Immature natural killer cell (primary cell): ENCODE data around the gene HOXA3. TPM values are rescaled to one million over a fixed set of nuclear protein-coding genes. Genes with fewer than 3 reads are reported as not detected.

Source experiments
- DNase-seq, 3 donors: peaks; one replicate each; pipeline ENCODE4 v3.0.0; 2022; ENCODE audit warnings: mixed read lengths in 1 of 3
- H3K27ac Mint-ChIP-seq, 6 donors: one replicate each; pipeline ENCODE4 v1.8.0; 2020; ENCODE audit warnings: mixed read lengths in 6 of 6, mild to moderate bottlenecking in 5 of 6, inconsistent platforms in 4 of 6, moderate library complexity in 3 of 6
- H3K27me3 Mint-ChIP-seq, 3 donors: one replicate each; pipeline ENCODE4 v1.8.0; 2020 to 2021; ENCODE audit warnings: low read depth in 3 of 3, mild to moderate bottlenecking in 3 of 3, mixed read lengths in 3 of 3, moderate library complexity in 3 of 3, inconsistent platforms in 1 of 3
- H3K36me3 Mint-ChIP-seq, 3 donors: one replicate each; pipeline ENCODE4 v1.8.0; 2020; ENCODE audit warnings: mixed read lengths in 3 of 3, inconsistent platforms in 2 of 3, mild to moderate bottlenecking in 2 of 3
- H3K4me1 Mint-ChIP-seq, 2 donors: one replicate each; pipeline ENCODE4 v1.8.0; 2020; ENCODE audit warnings: inconsistent platforms in 2 of 2, mild to moderate bottlenecking in 2 of 2, mixed read lengths in 2 of 2, moderate library complexity in 1 of 2
- H3K4me3 Mint-ChIP-seq, 5 donors: one replicate each; pipeline ENCODE4 v1.8.0; 2020; ENCODE audit warnings: mild to moderate bottlenecking in 5 of 5, mixed read lengths in 5 of 5, inconsistent platforms in 3 of 5, moderate library complexity in 3 of 5
- H3K9me3 Mint-ChIP-seq, 6 donors: one replicate each; pipeline ENCODE4 v1.8.0; 2020; ENCODE audit warnings: mild to moderate bottlenecking in 6 of 6, mixed read lengths in 6 of 6, inconsistent platforms in 4 of 6, moderate library complexity in 3 of 6
- polyA plus RNA-seq, 3 donors: library from polyadenylated mRNA; unstranded; fragments of 300-500 nt; fragmentation: Illumina TruSeq; gene quantifications; one replicate each; pipeline ENCODE4 v1.2.3, GENCODE V29; 2021

The HOXA3 gene
- polyA plus RNA-seq, 3 donors from 2014 or later = 0.13 TPM; not detected in 2

DNA sequence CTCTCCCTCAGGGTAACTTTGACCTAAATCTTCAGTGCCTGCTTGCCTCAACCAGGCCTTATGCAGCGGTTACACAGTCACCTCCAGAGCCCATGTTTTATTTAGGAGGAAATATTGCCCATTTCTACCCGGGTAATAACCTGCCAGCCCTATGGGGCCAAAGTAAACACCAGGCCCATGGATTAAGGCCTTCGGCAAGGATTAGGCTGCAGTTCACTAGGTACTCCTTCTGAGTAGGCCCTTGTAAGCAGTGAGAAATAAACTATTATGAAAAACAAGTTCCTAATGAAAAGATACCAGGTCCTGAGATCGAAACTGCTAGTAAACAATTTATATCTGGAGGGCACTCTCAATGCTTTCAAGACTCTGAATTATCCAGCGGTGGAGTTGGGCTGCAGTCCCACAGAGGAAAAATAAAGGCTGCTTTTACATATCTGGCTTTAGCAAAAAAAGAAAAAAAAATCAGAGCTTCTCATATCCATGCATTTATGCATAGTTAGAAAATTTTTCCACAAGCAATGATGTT is 25.5 kb upstream of the HOXA3 start:
- Mint-ChIP-seq H3K27ac (no peak overlapping the region), H3K4me3 (no peak overlapping the region), H3K27me3 (peaks cover 17 to 29% (median 21%) of the 10 kb centered on the region in 3 donors), H3K36me3 (peaks cover 0 to 8% (median 0%) of the 10 kb centered on the region in 3 donors), H3K9me3 (peaks cover 0 to 1% (median 0%) of the 10 kb centered on the region in 6 donors), H3K4me1 (peaks cover 10 to 11% of the 10 kb centered on the region in 2 donors)
- DNase-seq = no peak

- peaks cover 0 to 8% (median 0%) of the 10 kb centered on the region in 3 donors for H3K36me3 Mint-ChIP-seq
- peaks cover 14 to 15% of the 10 kb centered on the region in 2 donors for H3K4me1 Mint-ChIP-seq
- H3K27ac Mint-ChIP-seq = no peak overlapping the region
- peaks cover 13 to 27% (median 21%) of the 10 kb centered on the region in 3 donors for H3K27me3 Mint-ChIP-seq
- peaks cover 0 to 1% (median 0%) of the 10 kb centered on the region in 6 donors for H3K9me3 Mint-ChIP-seq
- no peak for DNase-seq
- no peak overlapping the region for H3K4me3 Mint-ChIP-seq
These were observed 24.8 kb upstream of the HOXA3 start for GRCh38 chr7:27176962-27177794.

DNA sequence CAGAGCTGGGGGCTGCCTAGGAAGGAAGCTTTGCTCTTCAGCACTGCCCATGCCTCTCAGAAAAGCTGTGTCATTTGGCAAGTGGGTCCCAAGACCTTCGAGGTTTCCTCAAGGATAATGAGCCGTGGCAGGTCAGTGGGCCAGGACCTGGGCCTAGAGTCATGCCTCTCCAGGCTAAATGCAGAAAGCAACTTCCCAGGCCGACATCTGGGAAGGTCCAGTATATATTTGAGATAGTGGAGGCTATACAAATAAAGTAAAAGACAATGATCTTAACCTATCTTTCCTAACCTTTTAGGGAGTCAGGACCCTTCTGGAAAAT is 24.1 kb upstream of the HOXA3 start:
- peaks cover 21 to 22% of the 10 kb centered on the region in 2 donors for H3K4me1 Mint-ChIP-seq
- peaks cover 0 to 1% (median 0%) of the 10 kb centered on the region in 6 donors for H3K9me3 Mint-ChIP-seq
- H3K27me3 Mint-ChIP-seq = peaks cover 19 to 34% (median 26%) of the 10 kb centered on the region in 3 donors
- H3K4me3 Mint-ChIP-seq = no peak overlapping the region
- H3K27ac Mint-ChIP-seq = no peak overlapping the region
- no peak for DNase-seq
- H3K36me3 Mint-ChIP-seq = peaks cover 0 to 10% (median 0%) of the 10 kb centered on the region in 3 donors

DNA sequence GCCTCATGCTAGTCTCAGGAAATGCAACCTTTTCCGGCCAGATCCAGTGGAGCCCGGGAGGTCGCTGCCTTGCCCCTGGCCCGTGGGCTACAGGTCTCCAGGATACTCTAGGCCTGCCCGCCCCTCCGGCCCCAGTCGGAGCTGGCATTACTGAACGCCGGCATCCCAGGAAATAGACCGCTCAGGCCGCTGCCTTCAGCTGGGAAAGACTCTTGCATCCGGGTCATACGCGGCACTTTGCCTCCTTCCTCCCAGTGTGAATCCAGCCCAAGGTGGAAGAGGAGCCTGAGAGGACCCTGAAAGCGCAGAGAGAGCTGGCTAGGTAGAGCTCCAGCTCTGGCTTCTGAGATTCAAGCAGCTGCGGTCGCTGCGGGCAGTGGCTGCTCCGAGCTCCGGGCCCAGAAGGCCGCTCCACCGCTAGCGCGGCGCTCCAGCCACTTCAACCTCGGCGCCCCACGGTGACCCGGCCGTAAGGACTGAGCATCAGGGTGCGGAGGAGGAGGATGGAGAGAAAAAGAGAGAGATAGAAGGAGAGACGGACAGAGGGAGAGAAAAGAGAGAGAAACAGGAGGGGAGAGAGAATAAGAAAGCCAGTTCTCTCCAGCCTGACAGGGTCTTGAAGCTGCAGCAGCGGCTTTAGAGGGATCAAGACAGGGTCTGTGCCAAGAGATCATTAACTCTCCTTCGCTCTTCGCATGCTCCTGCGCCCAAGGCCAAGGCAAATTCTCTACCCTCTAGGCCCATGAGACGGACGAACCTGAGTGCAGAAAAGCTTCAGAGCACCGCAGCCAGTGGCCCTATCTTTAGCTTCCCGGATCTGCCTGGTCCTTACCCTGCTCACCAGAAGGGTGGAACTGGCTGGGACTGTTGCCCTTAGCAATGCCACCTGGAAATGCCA is 23.5 kb upstream of the HOXA3 start:
- peaks cover 26 to 28% of the 10 kb centered on the region in 2 donors for H3K4me1 Mint-ChIP-seq
- H3K9me3 Mint-ChIP-seq = peaks cover 0 to 1% (median 0%) of the 10 kb centered on the region in 6 donors
- peaks cover 25 to 36% (median 25%) of the 10 kb centered on the region in 3 donors for H3K27me3 Mint-ChIP-seq
- H3K4me3 Mint-ChIP-seq = no peak overlapping the region
- H3K36me3 Mint-ChIP-seq = peaks cover 0 to 11% (median 0%) of the 10 kb centered on the region in 3 donors
- DNase-seq = no peak
- no peak overlapping the region for H3K27ac Mint-ChIP-seq

DNA sequence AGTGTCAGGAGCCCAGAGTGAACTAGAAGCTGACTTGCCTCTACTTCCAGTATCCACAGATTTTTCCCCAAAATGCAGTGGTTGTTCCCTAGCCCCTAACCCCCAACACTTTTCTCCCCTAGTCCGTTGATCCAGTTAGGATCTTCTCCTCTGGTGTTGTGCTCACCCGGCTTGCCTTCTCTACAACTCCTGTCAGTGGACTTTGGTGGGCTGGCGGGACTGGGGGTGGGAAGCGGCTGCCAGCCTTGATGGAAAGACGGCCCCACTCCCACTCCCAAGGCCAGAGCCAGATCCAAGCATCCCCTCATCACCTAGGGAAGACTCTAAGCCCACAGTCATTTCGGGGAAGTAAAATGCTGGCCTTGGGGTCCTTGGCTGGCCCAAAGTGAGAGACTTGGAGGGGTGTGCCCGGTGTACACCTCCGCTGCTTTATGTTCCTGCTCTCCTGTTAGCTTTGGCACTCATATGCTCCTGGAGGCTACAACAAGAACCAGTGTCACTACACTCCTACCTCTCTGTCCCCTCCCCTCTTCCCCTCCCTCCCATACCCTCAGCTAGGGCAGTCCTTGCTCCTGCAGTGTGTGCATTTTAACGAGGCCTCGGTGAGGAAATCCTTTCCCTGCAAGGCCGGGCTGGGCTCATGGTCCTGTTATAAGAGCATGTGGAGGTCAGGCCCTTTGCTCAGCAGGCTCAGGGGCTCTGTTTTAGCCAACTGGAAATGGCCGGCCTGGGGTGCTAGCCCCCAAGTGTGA is 22.7 kb upstream of the HOXA3 start:
- Mint-ChIP-seq H3K9me3 (peaks cover 0 to 1% (median 0%) of the 10 kb centered on the region in 6 donors), H3K27me3 (peaks cover 30 to 41% (median 30%) of the 10 kb centered on the region in 3 donors), H3K36me3 (peaks cover 0 to 11% (median 3%) of the 10 kb centered on the region in 3 donors), H3K27ac (no peak overlapping the region), H3K4me3 (peak overlapping the region; percentile 63 to 78 (median 74)), H3K4me1 (peaks cover 26 to 36% of the 10 kb centered on the region in 2 donors)
- DNase-seq = no peak

DNA sequence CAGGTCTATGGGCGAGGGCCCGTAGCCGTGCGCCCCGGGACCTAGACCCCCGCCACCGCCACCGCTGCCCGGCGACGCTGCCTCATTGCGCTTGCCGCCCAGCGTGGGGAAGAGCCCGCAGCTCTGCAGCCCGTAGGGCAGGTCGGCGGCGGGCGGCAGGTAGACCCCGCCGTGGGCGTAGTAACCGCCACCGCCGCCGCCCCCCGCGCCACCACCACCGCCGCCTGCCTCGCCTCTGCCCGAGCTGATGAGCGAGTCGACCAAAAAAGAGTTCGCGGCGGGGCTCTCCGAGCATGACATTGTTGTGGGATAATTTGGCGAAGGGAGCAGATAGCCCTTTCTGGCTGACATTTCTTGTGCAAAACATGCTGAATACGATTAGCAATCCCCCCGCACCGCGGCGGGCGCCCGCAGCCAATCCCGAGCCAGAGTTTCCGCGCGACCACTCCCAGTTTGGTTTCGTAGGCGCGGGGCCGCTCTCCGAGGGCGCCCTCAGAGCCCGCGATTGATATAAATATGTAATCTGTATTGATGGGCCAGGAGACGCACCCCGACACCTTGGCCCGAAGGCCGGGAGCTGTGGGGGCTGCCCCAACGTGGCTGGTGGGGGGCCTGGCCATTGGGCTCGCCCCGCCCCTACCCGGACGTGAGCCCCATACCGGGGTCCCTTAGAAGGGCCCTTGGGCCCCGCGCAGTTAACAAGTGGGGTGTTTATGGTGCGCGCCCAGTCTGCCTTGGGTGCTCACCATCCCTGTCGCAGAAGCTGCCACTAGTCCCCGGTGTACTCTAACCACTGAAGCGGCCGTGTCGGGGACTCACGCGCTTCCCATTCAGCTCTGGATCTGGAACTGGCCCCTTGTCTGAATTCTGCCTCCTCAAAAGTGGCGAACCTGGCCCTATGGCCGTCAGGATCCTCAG is 21.8 kb upstream of the HOXA3 start, which contains the start of gene HOXA10:
Gene HOXA10, minus strand, starts transcription at position 365 of the 918 bp plus-strand sequence. Its CDS starts 14 bp downstream, at position 351.
- H3K4me3 Mint-ChIP-seq = peak within 1 kb of the TSS; percentile 77 to 82 (median 80)
- no peak for DNase-seq
- peak within 1 kb of the TSS in 1 of 6 donors; percentile 50 for H3K27ac Mint-ChIP-seq
- peaks cover 0 to 4% (median 3%) of the 10 kb centered on the region in 3 donors for H3K36me3 Mint-ChIP-seq
- H3K9me3 Mint-ChIP-seq = no peaks in the 10 kb centered on the region
- peaks cover 25 to 41% (median 27%) of the 10 kb centered on the region in 3 donors for H3K27me3 Mint-ChIP-seq
- peaks cover 24 to 28% of the 10 kb centered on the region in 2 donors for H3K4me1 Mint-ChIP-seq

DNA sequence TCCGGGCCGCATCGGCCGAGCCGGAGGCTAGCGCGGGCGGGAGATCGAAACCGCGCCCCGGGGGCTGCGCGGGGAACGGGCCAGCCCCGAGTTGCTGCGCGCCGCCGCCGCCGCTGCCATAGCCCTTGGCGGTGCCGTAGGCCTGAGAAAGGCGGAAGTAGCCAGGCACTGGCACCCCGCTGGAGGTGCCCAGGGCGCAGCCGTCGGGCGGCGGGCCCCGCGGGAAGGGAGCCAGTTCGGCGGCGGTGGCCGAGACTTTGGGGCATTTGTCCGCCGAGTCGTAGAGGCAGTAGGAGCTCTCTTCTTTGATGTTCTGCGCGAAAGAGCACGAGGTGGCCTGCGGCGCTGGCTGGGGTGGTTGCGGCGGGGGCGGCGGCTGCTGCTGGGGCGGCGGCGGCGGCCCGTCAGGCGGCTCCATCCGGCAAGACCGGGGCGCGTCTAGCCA is 21.1 kb upstream of the HOXA3 start:
- Mint-ChIP-seq H3K4me1 (peaks cover 25 to 32% of the 10 kb centered on the region in 2 donors), H3K9me3 (no peaks in the 10 kb centered on the region), H3K4me3 (peak overlapping the region in 4 of 5 donors; percentile 51 to 78 (median 65)), H3K27me3 (peaks cover 30 to 47% (median 32%) of the 10 kb centered on the region in 3 donors), H3K27ac (no peak overlapping the region), H3K36me3 (peaks cover 3 to 4% (median 4%) of the 10 kb centered on the region in 3 donors)
- DNase-seq = peak; percentile 59 to 72 (median 70)

DNA sequence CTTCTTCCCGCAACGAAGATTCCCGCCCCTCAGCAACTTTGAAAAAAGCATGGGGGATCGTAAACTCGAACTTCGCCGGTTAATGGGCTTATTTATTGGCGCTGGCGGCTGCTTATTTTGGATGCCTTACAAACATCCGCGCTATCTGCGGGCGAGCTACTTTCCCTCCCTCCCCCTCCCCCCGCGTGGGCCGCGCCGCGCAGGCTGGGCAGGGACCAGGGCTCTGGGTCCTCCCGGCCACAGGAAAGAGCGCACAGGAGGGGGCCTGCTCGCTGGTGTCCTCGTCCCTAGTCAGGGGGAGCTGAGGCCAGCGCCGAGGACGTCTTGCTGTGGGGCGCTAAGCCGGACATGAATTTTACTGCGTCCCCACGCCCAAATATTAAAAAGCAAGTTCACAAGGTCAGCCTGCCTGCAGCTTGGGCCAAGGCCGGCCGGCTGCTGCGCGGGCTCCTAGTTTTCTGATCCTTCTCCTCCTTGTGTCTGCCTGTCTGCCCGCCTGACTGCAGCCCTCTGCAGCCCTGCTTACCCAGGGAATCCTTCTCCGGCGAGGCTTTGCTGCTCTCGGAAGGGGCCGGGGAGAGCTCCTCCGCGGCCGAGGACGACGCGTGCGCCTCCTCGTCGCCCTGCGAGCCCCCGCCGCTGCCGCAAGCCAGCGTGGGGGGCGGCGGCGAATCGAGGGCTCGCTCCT is 20.6 kb upstream of the HOXA3 start:
- Mint-ChIP-seq H3K4me3 (peak overlapping the region; percentile 77 to 80 (median 79)), H3K27ac (peak overlapping the region in 2 of 6 donors; percentile 11 to 50), H3K36me3 (peaks cover 3 to 5% (median 4%) of the 10 kb centered on the region in 3 donors), H3K27me3 (peaks cover 35 to 52% (median 36%) of the 10 kb centered on the region in 3 donors), H3K9me3 (no peaks in the 10 kb centered on the region), H3K4me1 (peaks cover 29 to 38% of the 10 kb centered on the region in 2 donors)
- no peak for DNase-seq

- Mint-ChIP-seq H3K27ac (peak overlapping the region in 5 of 6 donors; percentile 11 to 85 (median 41)), H3K4me1 (peaks cover 29 to 44% of the 10 kb centered on the region in 2 donors), H3K36me3 (peaks cover 3 to 5% (median 4%) of the 10 kb centered on the region in 3 donors), H3K27me3 (peaks cover 40 to 55% (median 42%) of the 10 kb centered on the region in 3 donors), H3K4me3 (peak overlapping the region; percentile 77 to 80 (median 78)), H3K9me3 (no peaks in the 10 kb centered on the region)
- DNase-seq = no peak
These were observed 20.0 kb upstream of the HOXA3 start for GRCh38 chr7:27172315-27172774.

DNA sequence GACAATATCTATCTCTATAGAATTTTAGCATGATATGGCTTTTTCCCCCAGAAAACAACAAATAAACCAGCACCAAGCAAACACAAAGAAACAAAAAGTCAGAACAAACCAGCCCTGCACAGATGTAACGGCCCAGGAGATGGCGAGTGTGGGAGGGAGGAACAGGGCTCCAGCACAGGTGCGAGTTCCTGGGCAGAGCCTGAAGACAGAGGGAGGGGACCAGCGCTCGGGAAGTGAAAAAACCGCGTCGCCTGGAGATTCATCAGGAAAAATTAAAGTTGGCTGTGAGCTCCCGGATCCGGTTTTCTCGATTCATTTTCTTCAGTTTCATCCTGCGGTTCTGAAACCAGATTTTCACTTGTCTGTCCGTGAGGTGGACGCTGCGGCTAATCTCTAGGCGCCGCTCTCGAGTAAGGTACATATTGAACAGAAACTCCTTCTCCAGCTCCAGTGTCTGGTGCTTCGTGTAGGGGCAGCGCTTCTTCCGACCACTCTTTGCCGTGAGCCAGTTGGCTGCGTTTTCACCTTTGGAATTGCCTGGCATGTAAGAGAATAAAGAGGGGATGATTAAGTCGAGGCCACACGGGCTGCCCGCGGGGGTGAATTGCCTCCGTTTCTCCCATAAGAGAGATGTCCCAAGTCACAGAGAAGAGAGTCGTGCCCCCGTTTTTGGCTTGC is 19.4 kb upstream of the HOXA3 start:
- Mint-ChIP-seq H3K27ac (peak overlapping the region; percentile 11 to 85 (median 44)), H3K4me1 (peaks cover 32 to 45% of the 10 kb centered on the region in 2 donors), H3K27me3 (peaks cover 43 to 59% (median 44%) of the 10 kb centered on the region in 3 donors), H3K36me3 (peaks cover 3 to 5% (median 4%) of the 10 kb centered on the region in 3 donors), H3K9me3 (no peaks in the 10 kb centered on the region), H3K4me3 (peak overlapping the region; percentile 77 to 80 (median 78))
- no peak for DNase-seq

GRCh38 chr7:27171325-27171636 is 18.9 kb upstream of the HOXA3 start:
- peaks cover 43 to 62% (median 47%) of the 10 kb centered on the region in 3 donors for H3K27me3 Mint-ChIP-seq
- no peaks in the 10 kb centered on the region for H3K9me3 Mint-ChIP-seq
- peaks cover 3 to 5% (median 4%) of the 10 kb centered on the region in 3 donors for H3K36me3 Mint-ChIP-seq
- H3K4me1 Mint-ChIP-seq = peaks cover 32 to 45% of the 10 kb centered on the region in 2 donors
- H3K27ac Mint-ChIP-seq = peak overlapping the region in 5 of 6 donors; percentile 11 to 67 (median 28)
- H3K4me3 Mint-ChIP-seq = peak overlapping the region; percentile 13 to 80 (median 70)
- DNase-seq = peak in 1 of 3 donors; percentile 50
